ENCODE data around the gene NELFB.
"Not testable (repeated sequence)": the region's sequence is repeated elsewhere in the genome, so short reads cannot be mapped to it uniquely, and the experiment has no call there.

NELFB gene

DNA sequence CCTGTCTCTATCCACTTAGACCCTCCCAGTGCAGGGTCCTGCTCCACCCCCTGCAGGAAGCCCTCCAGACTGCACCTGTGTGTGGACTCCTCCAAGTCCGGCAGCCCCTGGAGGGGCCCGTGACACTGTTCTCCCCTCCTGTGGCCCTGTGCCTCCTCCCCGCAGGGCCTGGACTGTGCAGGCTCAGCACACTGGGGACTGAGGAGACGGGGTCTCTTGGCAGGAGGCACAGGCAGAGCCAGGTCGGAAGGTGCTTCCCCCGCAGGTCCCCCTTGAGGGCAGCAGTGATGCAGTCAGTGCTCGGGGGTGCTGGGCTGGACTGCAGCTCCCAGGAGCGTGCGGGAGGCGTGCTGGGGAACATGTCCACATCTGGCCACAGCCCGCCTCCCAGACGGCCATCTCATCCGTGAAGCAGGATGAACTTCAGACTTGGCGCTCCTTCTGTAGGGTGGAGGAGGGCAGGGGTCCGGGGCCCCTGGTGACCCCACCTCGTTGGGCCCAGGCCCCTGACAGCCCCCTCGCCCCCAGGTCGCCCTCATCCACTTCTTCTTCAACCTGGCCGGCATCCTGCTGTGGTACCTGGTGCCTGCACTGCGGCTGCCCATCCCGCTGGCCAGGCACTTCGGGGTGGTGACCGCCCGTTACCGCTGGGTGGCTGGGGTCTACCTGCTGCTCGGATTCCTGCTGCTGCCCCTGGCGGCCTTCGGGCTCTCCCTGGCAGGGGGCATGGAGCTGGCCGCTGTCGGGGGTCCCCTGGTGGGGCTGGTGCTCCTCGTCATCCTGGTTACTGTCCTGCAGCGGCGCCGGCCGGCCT is 19.5 kb upstream of the NELFB start:
- no peak for DNase-seq

DNA sequence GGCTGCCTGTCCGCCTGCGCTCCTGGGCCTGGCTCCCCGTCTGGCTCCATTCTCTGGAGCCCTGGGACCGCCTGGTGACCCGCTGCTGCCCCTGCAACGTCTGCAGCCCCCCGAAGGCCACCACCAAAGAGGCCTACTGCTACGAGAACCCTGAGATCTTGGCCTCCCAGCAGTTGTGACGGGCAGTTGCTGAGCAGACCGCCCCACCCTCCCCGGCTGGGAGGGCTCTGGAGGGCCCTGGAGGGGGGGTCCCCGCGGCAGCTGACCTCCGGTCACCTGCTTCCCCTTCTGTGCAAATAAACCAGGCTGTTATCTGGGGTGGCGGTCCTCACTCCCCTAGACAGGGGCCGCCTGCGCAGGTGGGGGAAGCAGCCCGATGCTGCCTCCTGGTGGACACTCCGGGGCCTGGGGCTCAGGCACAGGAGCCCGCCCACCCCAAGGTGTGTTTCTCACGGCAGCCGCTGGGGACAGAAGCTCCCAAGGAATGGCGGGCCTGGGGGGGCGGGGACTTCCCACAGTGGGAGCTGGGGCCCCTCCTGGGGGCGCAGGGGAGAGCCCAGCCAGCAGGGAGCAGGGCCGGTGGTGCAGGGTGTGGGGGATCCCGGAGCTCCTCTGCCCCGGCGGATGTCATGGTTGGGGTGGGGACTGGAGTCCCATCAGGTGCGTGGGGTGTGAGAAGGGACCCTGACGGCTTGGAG is 18.7 kb upstream of the NELFB start:
- DNase-seq, result peak; percentile 77

DNA sequence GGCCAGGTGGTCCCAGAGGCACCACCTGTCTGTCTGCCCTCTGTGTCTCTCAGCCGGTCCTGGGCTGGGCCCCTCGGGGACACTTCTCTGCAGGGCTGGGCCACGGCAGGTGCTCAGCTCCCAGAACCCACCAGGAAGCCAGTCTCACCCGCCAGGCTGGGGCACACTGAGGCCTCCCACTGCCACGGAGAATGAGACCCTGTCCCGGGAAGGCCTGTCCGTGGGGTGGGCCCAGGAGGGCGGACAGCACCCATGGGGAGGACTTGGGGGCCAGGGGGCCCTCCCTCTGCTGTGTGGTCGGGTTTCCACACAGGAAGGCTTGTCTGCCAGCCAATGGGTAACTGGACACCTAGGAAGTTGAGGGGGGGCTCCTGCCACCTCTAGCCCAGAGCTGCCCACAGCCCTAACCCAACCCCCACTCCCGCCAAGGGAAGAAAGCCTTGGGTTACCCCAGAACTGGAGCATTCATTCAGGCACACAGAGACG is 18.1 kb upstream of the NELFB start:
- no peak for DNase-seq

DNA sequence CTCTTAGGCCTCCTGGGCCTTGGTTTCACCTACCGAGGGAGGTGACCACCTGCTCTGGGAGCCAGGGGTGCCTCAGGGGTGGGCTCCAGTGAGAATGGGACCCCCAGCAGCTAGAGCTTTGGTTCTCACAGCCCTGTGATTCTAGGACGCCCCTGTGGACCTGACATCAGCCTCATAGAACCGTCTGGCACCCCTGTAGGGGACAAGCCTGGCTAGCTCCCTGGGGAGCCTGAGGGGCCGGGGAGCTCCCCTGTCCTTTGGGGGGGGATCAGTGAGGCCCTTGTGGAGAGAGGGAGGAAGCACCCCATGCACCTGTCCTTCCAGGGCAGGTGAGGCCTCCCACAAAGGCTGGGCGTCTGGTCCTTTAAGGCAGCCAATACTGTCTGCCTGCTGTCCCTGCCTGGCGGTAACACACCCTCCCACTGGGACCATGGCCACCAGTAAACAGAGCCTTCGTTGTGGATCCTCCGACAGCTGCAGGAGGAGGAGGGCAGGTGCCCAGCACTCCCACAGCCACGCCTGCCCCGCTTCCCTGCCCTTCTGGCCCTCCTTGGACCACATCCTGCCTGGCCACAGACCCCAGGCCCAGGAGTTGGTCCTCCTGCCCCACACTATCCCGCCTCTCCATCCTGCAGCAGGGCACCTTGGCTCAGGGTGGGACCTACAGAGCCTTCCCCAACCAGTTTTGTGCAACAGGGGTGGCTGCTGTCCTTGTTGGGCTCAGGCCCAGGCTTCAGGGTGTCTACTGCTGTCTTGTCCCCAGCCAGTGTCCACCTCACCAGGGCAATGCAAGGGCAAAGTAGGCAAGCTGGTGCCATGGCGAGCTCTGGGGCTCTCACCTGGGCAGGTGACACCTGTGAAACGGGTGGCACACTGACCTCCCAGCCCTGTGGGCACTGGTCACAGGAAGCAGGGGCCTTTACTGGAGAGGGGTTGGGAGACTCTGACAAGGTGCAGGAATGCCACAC is 17.1 kb upstream of the NELFB start:
- no peak for DNase-seq

DNA sequence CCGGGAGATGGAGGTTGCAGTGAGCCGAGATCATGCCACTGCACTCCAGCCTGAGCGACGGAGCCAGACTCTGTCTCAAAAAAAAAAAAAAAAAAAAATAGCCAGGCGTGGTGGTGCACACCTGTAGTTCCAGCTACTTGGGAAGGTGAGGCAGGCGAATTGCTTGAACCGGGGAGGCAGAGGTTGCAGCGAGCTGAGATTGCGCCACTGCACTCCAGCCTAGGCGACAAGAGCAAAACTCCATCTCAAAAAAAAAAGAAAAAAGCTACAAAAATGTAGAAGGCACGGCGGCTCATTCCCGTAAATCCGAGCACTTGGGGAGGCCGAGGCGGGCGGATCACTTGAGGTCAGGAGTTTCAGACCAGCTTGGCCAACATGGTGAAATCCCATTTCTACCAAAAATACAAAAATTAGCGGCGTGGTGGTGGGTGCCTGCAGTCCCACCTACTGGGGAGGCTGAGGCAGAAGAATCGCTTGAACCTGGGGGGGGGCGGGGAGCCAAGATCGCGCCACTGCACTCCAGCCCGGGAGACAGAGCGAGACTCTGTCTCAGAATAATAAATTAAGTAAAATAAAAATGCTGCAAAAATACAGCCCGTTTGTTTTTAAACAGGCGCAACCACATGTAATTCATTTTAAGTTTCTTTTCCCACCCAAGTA is 15.5 kb upstream of the NELFB start:
- not testable (repeated sequence) for DNase-seq

DNA sequence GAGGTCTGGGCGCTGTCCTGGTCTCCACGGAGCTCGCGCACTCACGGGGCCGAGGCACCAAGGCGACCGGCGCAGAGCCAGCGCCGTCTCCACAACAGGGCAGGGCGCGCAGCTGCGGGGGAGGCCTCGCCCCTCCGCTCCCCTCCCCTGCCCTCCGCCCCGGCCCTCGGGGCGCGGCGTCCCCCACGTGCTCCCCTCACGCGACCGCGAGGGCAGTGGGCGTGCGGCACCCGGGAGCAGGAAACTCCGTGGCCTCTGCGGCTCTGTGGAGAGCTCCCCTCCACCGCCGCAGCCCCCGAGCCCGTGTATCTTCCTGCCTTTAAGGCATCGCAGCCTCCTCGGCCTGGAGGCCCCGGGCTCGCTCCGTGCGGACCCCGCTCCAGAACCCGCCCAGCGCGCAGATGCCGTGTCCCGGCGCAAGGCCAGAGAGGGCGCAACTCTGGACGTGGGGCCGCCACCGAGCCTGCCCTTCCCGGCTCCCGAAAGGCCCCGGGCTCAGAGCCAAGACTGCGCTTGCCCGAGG is 14.7 kb upstream of the NELFB start:
- DNase-seq, result peak; percentile 71

DNA sequence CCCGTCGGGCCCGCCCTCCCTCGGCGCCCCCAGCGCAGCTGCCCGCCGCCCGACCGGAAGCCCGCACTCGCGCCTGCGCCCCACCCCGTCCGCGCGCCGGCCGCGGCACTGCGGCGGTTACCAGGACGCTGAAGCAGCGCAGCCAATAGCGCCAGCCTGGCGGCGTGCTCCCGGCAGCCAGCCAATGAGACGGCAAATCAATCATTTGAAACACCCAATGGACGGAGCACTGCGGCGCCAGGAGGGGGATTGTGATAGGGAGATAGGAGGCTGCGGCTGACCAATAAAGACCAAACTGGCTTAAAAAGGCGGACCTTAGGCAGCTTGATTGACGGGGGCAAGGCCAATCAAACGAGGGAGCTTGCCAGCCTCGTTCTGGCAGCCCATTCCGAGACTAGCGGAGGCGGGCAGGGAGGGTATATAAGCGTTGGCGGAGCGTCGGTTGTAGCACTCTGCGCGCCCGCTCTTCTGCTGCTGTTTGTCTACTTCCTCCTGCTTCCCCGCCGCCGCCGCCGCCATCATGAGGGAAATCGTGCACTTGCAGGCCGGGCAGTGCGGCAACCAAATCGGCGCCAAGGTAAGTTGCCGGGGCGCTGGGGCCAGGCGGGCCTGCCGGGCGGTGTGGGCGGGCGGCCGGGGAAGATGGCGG is 14.2 kb upstream of the NELFB start, which contains the start of gene TUBB4B:
TSS of gene TUBB4B (plus strand) at position 447 of the 649 bp plus-strand sequence. CDS start at position 521, 74 bp downstream.
- peak; percentile 100 for DNase-seq

DNA sequence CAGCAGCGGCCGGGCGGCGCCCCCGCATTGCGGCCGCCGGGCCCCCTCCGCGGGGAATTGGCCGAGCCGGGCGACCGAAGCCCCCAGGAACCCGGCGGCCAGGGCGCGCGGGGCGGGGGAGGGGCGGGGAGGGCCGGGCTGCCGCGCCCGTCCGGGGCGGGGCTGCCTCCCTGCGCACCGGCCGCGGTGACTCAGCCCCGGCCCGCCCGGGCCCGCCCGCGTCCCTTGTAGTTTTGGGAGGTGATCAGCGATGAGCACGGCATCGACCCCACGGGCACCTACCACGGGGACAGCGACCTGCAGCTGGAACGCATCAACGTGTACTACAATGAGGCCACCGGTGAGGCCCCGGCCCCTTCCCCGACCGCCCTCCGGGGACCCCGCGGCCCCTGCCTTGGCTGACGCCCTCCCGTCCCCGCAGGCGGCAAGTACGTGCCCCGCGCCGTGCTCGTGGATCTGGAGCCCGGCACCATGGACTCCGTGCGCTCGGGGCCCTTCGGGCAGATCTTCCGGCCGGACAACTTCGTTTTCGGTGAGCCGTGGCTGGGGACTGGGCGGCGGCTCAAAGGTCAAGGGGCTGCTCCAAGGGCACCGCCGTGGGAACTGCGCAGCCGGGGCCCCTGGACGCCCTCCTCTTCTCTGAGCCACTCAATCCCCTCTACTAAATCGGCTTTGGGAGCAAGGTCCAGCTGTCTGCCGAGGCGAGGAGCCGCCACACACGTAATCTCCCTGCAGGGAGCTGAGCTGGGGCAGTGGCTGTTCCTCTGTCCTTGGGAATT is 13.4 kb upstream of the NELFB start:
- peak; percentile 60 for DNase-seq

DNA sequence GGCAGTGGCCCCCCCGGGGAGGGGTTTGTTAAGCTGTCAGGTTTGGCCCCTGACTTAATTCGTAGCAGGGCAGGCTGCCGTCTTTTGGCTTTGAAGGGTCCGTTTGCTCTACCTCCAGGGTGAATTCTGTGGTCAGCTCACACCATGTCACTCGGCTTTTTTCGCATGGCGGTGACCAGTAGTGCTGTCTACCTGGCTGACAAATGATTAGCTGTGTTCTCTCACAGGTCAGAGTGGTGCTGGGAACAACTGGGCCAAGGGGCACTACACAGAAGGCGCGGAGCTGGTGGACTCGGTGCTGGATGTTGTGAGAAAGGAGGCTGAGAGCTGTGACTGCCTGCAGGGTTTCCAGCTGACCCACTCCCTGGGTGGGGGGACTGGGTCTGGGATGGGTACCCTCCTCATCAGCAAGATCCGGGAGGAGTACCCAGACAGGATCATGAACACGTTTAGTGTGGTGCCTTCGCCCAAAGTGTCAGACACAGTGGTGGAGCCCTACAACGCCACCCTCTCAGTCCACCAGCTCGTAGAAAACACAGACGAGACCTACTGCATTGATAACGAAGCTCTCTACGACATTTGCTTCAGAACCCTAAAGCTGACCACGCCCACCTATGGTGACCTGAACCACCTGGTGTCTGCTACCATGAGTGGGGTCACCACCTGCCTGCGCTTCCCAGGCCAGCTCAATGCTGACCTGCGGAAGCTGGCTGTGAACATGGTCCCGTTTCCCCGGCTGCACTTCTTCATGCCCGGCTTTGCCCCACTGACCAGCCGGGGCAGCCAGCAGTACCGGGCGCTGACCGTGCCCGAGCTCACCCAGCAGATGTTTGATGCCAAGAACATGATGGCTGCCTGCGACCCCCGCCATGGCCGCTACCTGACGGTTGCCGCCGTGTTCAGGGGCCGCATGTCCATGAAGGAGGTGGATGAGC is 12.6 kb upstream of the NELFB start:
- no peak for DNase-seq

DNA sequence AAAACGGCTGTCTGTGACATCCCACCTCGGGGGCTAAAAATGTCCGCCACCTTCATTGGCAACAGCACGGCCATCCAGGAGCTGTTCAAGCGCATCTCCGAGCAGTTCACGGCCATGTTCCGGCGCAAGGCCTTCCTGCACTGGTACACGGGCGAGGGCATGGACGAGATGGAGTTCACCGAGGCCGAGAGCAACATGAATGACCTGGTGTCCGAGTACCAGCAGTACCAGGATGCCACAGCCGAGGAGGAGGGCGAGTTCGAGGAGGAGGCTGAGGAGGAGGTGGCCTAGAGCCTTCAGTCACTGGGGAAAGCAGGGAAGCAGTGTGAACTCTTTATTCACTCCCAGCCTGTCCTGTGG is 11.9 kb upstream of the NELFB start:
- not testable (repeated sequence) for DNase-seq

DNA sequence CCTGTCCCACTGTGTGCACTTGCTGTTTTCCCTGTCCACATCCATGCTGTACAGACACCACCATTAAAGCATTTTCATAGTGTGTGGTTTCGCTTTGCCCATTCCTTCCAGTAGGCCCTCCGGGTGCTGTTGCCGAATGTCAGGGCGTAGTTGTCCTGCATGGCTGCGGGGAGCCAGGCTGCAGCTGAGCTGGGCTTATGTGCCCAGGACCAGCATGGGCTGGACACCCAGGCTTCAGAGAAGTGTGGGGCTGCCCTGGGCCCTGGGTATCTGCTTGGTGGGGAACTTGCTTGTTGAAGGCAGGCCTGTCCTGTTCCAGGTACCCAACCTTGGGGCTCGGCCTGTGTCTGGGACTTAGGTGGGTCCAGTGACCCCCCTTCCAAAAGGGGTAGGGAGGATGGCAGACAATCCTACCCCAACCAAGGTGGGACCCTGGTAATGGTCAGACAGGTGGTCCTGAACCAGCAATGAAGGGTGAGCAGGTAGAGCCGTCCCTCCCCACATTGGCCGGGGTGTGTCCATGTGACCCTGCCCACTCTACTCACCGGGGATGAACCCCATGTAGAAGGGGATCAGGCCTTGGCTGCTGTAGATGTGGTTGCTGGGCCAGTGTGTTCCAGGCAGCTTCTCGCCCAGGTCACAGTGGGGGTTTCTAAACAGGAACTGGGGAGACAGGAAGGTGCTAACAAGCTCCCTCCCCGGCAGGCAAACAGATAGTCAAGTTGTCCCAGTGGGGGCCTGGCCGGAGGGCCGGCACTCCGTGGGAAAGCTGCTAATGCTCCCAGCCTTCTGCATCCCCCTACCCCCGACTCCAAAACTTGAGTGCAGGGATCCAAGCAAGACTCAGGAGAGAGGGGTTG is 11.3 kb upstream of the NELFB start:
- DNase-seq, result peak; percentile 17

DNA sequence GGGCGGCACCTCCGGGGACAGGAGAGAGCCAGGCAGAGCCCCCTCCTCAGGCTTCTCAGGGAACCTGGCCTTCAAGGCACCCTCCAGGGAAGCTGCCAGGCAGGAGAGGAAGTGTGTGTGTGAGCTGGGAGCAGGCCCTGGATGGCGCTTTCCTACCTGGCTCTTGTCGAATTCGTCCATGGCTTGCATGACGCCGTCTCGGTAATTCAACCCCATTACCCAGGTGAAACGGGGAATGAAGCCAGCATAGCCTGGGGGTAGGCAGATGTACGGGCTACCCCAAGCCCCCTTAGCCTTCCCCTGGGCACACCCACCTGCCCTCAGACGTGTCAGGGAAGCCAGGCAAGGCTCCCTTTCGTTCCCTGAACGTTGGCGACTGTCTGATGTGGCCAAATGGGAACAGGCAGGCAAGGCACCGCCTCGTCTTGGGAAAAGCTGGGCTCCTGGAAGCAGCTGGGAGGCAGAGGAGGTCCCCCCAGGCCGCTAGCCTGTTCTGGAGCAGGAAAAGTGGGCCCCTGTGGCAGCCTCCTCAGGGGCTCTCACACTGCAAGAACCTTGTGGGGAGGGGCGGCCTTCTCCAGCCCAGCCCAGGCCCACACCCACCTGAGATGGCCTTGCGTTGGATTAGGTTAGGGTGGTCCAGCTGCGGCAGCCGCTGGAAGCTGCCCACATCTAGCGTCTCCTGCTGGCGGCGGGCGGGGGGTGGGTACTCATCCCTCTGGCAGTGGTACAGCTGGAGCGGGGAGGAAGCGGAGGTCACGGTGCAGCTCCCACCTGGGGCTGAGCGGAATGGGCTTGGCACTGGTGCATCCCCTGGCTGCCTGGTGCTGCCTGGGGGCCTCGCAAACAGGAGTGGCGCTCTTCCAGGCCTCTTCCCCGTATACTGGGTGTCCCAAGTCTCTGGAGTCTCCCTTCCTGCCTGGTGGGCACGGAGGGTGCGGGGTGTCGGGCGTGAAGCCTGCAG is 10.4 kb upstream of the NELFB start:
- DNase-seq, result no peak

DNA sequence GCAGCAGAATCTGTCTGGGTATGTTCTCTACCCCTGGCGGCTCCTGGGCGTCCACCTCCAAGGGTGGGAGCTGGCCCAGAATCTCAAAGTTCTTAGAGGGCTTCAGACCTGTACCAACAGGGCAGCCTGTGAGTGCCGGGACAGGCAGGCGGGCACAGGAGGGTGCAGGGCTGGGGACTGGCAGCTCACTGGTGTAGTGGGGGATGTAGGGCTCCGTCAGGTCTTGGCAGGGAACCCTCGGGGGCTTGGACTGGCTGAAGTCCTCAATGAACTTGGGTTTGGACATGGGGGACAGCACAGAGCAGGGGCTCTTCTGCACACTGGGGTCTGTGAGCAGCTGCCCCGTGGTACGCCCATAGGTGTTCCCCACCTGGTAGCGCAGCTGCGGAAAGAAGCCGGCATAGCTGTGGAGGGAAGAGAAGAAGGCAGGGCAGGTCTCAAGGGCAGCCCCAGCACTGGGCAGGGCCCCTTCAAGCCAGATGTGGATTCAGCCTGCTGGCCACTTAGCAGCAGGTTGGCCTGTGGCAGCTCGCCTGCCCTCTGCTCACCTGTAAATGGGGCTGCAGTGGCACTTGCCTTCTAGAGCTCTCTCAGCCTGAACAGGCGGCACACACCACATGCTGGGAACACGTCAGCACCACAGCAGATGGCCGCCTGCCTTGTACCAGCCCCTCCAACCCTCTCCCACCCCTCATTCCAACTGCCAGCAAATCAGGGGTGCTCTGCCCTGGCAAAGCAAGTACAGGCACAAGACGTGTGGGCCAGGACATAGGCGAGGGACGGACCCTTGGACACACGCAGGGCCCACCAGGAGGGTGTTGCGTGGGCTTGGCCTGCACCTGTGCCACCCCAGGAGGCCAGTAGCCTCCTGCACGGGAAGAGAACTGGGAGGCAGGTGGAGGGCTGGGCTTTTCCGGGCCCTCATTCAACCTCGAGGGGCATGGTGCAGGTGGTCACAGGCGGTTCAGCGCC is 9.4 kb upstream of the NELFB start:
- no peak for DNase-seq

DNA sequence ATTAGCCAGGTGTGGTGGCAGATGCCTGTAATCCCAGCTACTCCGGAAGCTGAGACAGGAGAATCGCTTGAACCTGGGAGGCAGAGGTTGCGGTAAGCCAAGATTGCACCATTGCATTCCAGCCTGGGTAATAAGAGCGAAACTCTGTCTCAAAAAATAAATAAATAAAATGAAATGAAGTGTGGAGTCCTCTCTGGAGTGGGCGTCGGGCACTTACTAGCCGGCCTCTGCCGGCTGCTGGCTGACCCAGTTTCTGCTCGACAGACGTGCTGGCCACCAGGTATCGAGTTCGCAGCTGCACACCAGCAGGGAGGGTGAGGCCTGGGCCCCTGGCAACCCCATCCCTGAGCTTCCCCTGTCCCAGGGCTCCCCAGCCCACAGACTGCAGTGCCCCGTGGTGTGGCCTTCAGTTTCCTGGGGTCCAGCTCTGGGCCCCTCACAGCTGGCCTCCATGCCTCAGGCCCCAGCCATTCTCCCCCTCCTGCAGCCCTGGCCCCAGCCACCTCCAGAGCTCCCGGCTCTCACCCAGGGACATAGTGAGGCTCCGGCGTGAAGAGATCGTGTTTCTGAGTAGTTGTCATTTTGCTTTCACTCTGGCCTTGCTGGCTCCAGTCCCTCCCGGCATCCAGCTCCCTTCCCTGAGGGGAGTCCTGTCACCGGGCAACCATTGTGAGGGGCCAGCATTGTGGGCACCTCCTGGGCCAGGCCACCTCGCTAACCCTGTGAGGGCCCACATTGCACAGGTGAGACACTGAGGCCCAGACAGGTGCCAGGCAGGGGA is 7.8 kb upstream of the NELFB start:
- no peak for DNase-seq

DNA sequence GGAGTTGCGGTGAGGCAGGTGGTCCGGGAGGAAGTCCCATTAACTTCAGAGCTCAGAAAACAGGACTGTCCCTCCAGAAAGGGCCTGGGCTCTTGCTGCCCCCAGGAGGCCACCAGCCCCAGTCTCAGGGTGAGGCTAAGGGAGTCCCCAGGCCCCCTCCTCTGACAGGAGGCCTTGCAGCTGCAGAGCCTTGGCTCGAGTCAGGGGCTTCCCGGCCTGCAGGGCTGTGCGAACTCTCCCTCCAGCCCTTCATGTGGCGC is 7.3 kb upstream of the NELFB start:
- DNase-seq, result no peak
